BE2C (cell line): Measurements from ENCODE around the gene LYRM2.

Experiments used
- DNase-seq: peaks from one replicate; pipeline ENCODE4 v3.0.0-alpha.2; 2020
- H3K27me3 ChIP-seq: fragments of 250-450 bp; sonication (Bioruptor Pico); 2 replicates; pipeline ENCODE4 v1.5.1; 2020; ENCODE audit warnings: mild to moderate bottlenecking
- H3K36me3 ChIP-seq: fragments of 250-450 bp; sonication (Bioruptor Pico); 2 replicates; pipeline ENCODE4 v1.5.1; 2020; ENCODE audit warnings: mild to moderate bottlenecking
- H3K4me1 ChIP-seq: fragments of 250-450 bp; sonication (Bioruptor Pico); 2 replicates; pipeline ENCODE4 v1.5.1; 2020
- H3K4me3 ChIP-seq: 2 replicates; pipeline ENCODE4 v1.5.1; 2011; ENCODE audit warnings: low read depth, low read length
- H3K9me3 ChIP-seq: fragments of 250-450 bp; sonication (Bioruptor Pico); 2 replicates; pipeline ENCODE4 v1.5.1; 2020
- CTCF ChIP-seq: IDR thresholded peaks from 2 replicates; pipeline ENCODE4 v1.5.1; 2012; ENCODE audit warnings: mild to moderate bottlenecking, low read depth, low read length

The LYRM2 gene

GRCh38 chr6:89580997-89581666 is 57.4 kb downstream of the LYRM2 start:
- no peak for DNase-seq
- TF ChIP-seq CTCF, result no peak

GRCh38 chr6:89575562-89575960 is 63.0 kb downstream of the LYRM2 start:
- DNase-seq, result no peak
- Histone ChIP-seq H3K27me3 (no peaks in the 10 kb centered on the region), H3K9me3 (no peaks in the 10 kb centered on the region), H3K4me1 (no peaks in the 10 kb centered on the region), H3K36me3 (no peaks in the 10 kb centered on the region), H3K4me3 (no peak overlapping the region)
- no peak for TF ChIP-seq CTCF

More at GRCh38 chr6:89580997-89581666, 57.4 kb downstream of the LYRM2 start:
- Histone ChIP-seq H3K9me3 (no peaks in the 10 kb centered on the region), H3K36me3 (no peaks in the 10 kb centered on the region), H3K27me3 (no peaks in the 10 kb centered on the region), H3K4me1 (no peaks in the 10 kb centered on the region), H3K4me3 (no peak overlapping the region)

- no peaks in the 10 kb centered on the region for H3K36me3 ChIP-seq
- no peak overlapping the region for H3K4me3 ChIP-seq
- TF ChIP-seq CTCF, result no peak
- no peaks in the 10 kb centered on the region for H3K27me3 ChIP-seq
- no peak for DNase-seq
- H3K4me1 ChIP-seq, result no peaks in the 10 kb centered on the region
- no peaks in the 10 kb centered on the region for H3K9me3 ChIP-seq
These were observed 63.5 kb downstream of the LYRM2 start for GRCh38 chr6:89574910-89575561.

- Histone ChIP-seq H3K4me3 (no peak overlapping the region), H3K36me3 (no peaks in the 10 kb centered on the region), H3K9me3 (no peaks in the 10 kb centered on the region), H3K27me3 (no peaks in the 10 kb centered on the region; the same call in 1 of the 2 replicates), H3K4me1 (no peaks in the 10 kb centered on the region)
- no peak for DNase-seq
- no peak for TF ChIP-seq CTCF
These were observed 70.7 kb downstream of the LYRM2 start for GRCh38 chr6:89567630-89568390.

GRCh38 chr6:89566930-89567629 is 71.5 kb downstream of the LYRM2 start:
- no peaks in the 10 kb centered on the region for H3K9me3 ChIP-seq
- no peak for DNase-seq
- H3K4me1 ChIP-seq, result no peaks in the 10 kb centered on the region
- TF ChIP-seq CTCF, result no peak
- no peaks in the 10 kb centered on the region; the same call in 1 of the 2 replicates for H3K27me3 ChIP-seq
- no peaks in the 10 kb centered on the region for H3K36me3 ChIP-seq
- H3K4me3 ChIP-seq, result no peak overlapping the region
